Measurements from ENCODE around the gene SLC39A11.
"Not testable (repeated sequence)": the region's sequence is repeated elsewhere in the genome, so short reads cannot be mapped to it uniquely, and the experiment has no call there.

SLC39A11 gene

DNA sequence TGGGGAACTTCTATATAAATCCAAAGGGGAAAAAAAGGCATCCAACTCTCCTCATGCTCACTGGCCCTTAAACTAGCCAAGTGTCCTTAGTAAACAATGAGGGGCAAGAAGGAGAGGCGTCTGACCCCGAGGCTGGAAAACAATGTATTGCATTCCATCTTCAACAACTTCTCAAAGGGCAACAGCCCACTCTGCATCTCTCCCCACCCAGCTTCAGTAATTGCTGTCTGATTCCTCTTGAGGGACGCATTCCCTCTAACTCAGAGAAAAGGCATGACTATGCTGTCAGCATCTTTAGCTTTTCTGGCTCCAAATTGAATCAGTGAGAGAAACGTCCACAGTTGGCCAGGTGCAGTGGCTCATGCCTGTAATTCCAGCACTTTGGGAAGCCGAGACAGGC is 145.8 kb downstream of the SLC39A11 start:
- no peak overlapping the region for H3K27ac ChIP-seq (ENCODE audit: low read depth, low read length, severe bottlenecking)
- H3K4me1 ChIP-seq (ENCODE audit: control insufficient read depth, insufficient read depth, low read length, poor library complexity, severe bottlenecking): no peaks in the 10 kb centered on the region
- WGBS, 2 experiments (ENCODE audit: insufficient coverage in 2 of 2): 80 to 83% methylated on average over 5 of the region's 5 CpGs
- no peaks in the 10 kb centered on the region for H3K9me3 ChIP-seq (ENCODE audit: control insufficient read depth, low read length)
- H3K4me3 ChIP-seq (ENCODE audit: extremely low read depth, insufficient read depth, low read length, poor library complexity, severe bottlenecking): no peak overlapping the region
- no peaks in the 10 kb centered on the region for H3K36me3 ChIP-seq (ENCODE audit: control insufficient read depth, insufficient read depth, low read length)

DNA sequence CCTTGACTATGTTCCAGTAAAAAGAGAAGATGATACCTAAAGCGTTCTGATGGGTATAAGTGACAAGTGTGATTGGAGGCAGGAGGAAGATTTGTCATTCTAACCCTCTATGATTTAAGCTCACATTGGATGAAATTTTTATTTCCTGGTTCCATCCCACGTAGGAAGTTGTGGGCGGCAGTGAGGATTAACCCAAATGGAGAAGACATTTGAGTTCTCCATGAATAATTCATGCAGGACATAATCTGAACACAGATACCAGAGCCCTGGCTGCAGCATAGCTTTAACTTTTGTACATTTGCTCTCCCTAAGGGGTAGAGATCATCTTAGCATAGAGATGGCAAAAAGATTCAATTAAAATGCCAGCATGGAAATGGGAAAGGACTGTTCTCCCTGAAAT is 146.3 kb downstream of the SLC39A11 start:
- Histone ChIP-seq H3K27ac (ENCODE audit: low read depth, low read length, severe bottlenecking) (no peak overlapping the region), H3K4me1 (ENCODE audit: control insufficient read depth, insufficient read depth, low read length, poor library complexity, severe bottlenecking) (no peaks in the 10 kb centered on the region), H3K36me3 (ENCODE audit: control insufficient read depth, insufficient read depth, low read length) (no peaks in the 10 kb centered on the region), H3K9me3 (ENCODE audit: control insufficient read depth, low read length) (no peaks in the 10 kb centered on the region), H3K4me3 (ENCODE audit: extremely low read depth, insufficient read depth, low read length, poor library complexity, severe bottlenecking) (no peak overlapping the region)
- 90 to 100% methylated on average over 2 to 3 of the region's 3 CpGs for WGBS, 2 experiments (ENCODE audit: insufficient coverage in 2 of 2)

DNA sequence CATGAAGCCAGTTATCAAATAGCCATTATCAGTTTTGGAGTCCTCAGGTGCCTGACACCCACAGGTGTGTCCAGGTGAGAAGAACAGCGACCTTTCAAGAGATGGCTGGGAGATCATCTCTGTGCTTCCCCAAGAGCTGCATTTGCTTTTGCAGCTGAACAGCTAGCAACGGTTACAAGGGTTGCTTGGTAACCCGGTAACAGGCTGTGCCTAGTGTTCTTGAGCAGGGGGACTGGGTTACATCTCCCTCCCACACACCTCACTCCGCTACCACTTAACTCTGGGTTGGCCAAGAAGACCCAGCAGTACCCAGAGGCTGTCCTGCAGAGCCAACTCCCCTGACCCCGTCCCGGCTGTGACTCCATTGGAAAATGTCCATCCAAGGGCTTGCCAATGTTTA is 147.0 kb downstream of the SLC39A11 start:
- WGBS, 2 experiments (ENCODE audit: insufficient coverage in 2 of 2): 84 to 93% methylated on average over 5 to 6 of the region's 6 CpGs
- Histone ChIP-seq H3K9me3 (ENCODE audit: control insufficient read depth, low read length) (no peaks in the 10 kb centered on the region), H3K4me3 (ENCODE audit: extremely low read depth, insufficient read depth, low read length, poor library complexity, severe bottlenecking) (no peak overlapping the region), H3K27ac (ENCODE audit: low read depth, low read length, severe bottlenecking) (no peak overlapping the region), H3K4me1 (ENCODE audit: control insufficient read depth, insufficient read depth, low read length, poor library complexity, severe bottlenecking) (no peaks in the 10 kb centered on the region), H3K36me3 (ENCODE audit: control insufficient read depth, insufficient read depth, low read length) (no peaks in the 10 kb centered on the region)

DNA sequence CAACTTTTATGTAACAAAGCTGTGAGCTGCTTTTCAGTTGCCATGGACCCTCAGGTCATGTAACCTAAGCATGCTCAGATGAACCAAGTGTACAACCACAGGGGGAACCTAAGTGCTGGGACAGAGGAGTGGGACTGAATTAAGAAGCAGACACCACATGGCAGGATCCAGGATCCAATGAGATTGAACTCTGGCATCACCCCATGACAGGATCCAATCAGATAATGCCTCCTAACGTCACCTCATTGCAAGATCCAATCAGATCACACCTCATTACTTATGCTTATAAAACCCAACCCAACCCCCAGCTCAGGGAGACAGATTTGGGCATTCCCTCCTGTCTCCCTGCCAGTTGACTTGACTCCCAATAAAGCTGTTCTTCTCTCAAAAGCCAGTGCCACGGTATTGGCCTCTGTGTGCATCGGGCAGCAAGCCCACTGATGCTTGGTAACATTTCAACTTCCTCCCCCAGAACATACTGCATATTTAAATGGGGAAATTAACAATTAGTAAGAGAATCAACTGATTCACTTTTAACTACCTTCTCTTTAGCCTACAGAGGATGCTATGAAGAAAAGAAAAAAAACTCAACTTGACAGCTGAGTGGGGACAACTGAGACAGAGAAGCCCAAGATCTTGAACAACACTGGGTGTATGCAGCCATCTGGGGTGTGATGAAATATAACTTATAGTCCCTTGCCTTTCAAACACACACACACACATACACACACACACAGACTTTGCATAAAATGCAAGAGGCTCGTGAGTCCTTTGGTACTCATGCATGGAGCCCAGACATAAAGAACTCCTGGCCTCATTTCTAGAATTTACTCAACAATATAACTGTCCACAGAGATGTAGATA is 148.4 kb downstream of the SLC39A11 start:
- no peaks in the 10 kb centered on the region for H3K36me3 ChIP-seq (ENCODE audit: control insufficient read depth, insufficient read depth, low read length)
- no peaks in the 10 kb centered on the region for H3K4me1 ChIP-seq (ENCODE audit: control insufficient read depth, insufficient read depth, low read length, poor library complexity, severe bottlenecking)
- H3K27ac ChIP-seq (ENCODE audit: low read depth, low read length, severe bottlenecking): no peak overlapping the region
- no peak overlapping the region for H3K4me3 ChIP-seq (ENCODE audit: extremely low read depth, insufficient read depth, low read length, poor library complexity, severe bottlenecking)
- H3K9me3 ChIP-seq (ENCODE audit: control insufficient read depth, low read length): no peaks in the 10 kb centered on the region
- 97 to 100% methylated on average over 1 to 3 of the region's 4 CpGs for WGBS, 2 experiments (ENCODE audit: insufficient coverage in 2 of 2)

DNA sequence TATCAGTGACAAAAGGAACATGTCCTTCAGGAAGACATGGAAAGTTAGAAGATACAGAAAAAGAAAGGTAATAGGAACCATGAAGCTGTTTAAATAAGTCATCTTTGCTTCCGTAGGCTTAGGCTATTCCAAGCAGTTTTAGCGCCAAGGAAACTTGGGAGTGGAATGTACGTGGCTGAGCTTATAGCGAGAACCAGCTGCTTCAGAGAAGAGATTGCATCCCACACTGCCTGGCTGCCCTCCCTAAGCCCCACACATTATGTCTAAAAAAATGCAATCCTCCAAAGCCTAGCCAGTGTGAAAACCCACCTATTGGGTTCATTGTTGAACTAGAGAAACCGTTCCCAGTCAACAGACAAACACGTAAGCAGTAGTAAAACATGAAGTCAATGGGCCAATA is 149.9 kb downstream of the SLC39A11 start:
- H3K36me3 ChIP-seq (ENCODE audit: control insufficient read depth, insufficient read depth, low read length): no peaks in the 10 kb centered on the region
- WGBS, 2 experiments (ENCODE audit: insufficient coverage in 2 of 2): 91 to 96% methylated on average over 2 to 4 of the region's 6 CpGs
- H3K9me3 ChIP-seq (ENCODE audit: control insufficient read depth, low read length): no peaks in the 10 kb centered on the region
- H3K27ac ChIP-seq (ENCODE audit: low read depth, low read length, severe bottlenecking): no peak overlapping the region
- no peak overlapping the region for H3K4me3 ChIP-seq (ENCODE audit: extremely low read depth, insufficient read depth, low read length, poor library complexity, severe bottlenecking)
- H3K4me1 ChIP-seq (ENCODE audit: control insufficient read depth, insufficient read depth, low read length, poor library complexity, severe bottlenecking): no peaks in the 10 kb centered on the region

DNA sequence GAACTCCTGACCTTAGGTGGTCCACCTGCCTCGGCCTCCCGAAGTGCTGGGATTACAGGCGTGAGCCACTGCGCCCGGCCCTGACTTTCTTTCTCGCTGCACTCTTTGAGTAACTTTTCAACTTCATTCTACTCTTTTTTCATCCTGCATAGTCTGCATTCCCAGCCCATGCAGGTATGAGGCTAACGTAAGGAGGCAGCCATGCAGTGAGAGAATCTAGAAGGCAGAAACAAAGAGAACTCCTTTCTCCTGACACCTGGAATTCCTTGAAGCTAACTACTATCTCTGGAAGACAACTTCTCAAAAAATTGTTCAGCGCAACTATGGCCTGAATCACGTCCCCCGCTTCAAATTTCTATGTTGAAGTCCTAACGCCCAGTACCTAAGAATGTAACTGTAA is 152.0 kb downstream of the SLC39A11 start:
- no peaks in the 10 kb centered on the region for H3K4me1 ChIP-seq (ENCODE audit: control insufficient read depth, insufficient read depth, low read length, poor library complexity, severe bottlenecking)
- no peaks in the 10 kb centered on the region for H3K9me3 ChIP-seq (ENCODE audit: control insufficient read depth, low read length)
- H3K27ac ChIP-seq (ENCODE audit: low read depth, low read length, severe bottlenecking): no peak overlapping the region
- H3K36me3 ChIP-seq (ENCODE audit: control insufficient read depth, insufficient read depth, low read length): no peaks in the 10 kb centered on the region
- WGBS, 2 experiments (ENCODE audit: insufficient coverage in 2 of 2): 87 to 90% methylated on average over 10 of the region's 11 CpGs
- H3K4me3 ChIP-seq (ENCODE audit: extremely low read depth, insufficient read depth, low read length, poor library complexity, severe bottlenecking): no peak overlapping the region

DNA sequence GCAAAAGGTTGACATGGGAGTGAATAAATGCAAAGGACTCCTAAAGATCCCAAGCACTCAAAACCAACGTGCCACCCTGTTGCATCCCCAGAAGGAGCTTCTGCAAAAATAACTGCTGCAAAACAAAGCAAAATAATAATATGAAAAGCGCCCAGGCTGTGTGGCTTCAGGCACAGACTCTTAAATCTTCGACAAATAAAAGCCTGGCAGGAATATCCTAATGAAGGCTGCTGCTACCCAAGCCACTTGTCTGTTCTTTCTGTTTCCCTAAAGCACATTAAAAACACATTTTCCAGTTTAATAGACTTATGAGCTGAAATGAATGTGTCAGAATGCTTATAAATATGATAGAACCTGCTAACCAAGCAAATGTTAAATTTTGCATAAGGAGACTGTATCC is 154.0 kb downstream of the SLC39A11 start:
- Histone ChIP-seq H3K4me3 (ENCODE audit: extremely low read depth, insufficient read depth, low read length, poor library complexity, severe bottlenecking) (no peak overlapping the region), H3K9me3 (ENCODE audit: control insufficient read depth, low read length) (no peaks in the 10 kb centered on the region), H3K36me3 (ENCODE audit: control insufficient read depth, insufficient read depth, low read length) (no peaks in the 10 kb centered on the region), H3K4me1 (ENCODE audit: control insufficient read depth, insufficient read depth, low read length, poor library complexity, severe bottlenecking) (no peaks in the 10 kb centered on the region), H3K27ac (ENCODE audit: low read depth, low read length, severe bottlenecking) (no peak overlapping the region)
- WGBS, 2 experiments (ENCODE audit: insufficient coverage in 2 of 2): 81 to 90% methylated on average over 2 of the region's 3 CpGs

DNA sequence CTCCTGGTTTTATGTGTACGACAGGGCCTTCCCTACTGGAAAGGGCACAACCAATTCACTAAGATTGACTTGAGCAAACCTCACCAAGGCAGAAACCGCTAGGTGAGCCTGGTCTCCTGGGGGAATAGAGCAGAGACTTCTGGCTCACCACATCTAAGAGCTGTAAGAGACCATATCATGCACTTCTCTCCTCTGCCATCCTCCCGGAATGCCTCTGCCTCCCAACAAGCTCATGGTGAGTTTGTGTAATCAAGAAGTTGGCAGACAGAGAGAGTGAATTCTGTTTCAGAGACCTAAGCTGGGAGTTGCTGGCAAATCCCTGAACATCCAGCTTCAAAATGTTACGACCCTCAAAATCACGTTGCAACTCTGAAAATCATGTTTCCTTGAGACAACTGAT is 154.8 kb downstream of the SLC39A11 start:
- Histone ChIP-seq H3K36me3 (ENCODE audit: control insufficient read depth, insufficient read depth, low read length) (no peaks in the 10 kb centered on the region), H3K4me3 (ENCODE audit: extremely low read depth, insufficient read depth, low read length, poor library complexity, severe bottlenecking) (no peak overlapping the region), H3K4me1 (ENCODE audit: control insufficient read depth, insufficient read depth, low read length, poor library complexity, severe bottlenecking) (no peaks in the 10 kb centered on the region), H3K9me3 (ENCODE audit: control insufficient read depth, low read length) (no peaks in the 10 kb centered on the region), H3K27ac (ENCODE audit: low read depth, low read length, severe bottlenecking) (no peak overlapping the region)
- whole genome bisulfite sequencing, 2 experiments (ENCODE audit: insufficient coverage in 2 of 2): 87 to 95% methylated on average over 2 to 4 of the region's 5 CpGs

DNA sequence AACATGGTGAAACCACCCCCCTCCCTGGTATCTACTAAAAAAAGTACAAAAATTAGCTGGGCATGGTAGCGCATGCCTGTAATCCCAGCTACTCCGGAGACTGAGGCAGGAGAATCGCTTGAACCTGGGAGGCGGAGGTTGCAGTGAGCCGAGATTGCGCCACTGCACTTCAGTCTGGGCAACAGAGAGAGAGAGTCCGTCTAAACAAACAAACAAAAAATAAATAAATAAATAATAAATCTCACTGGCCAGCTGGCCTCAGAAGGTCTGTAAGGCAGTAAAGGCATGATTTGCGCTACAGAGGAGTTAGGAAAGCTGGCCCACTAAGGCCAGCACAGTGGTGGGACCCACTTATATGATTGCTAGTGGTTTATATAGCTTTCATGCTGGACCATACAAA is 155.2 kb downstream of the SLC39A11 start:
- 95 to 96% methylated on average over 5 of the region's 8 CpGs for WGBS, 2 experiments (ENCODE audit: insufficient coverage in 2 of 2)
- H3K27ac ChIP-seq (ENCODE audit: low read depth, low read length, severe bottlenecking); H3K9me3 ChIP-seq (ENCODE audit: control insufficient read depth, low read length); H3K4me1 ChIP-seq (ENCODE audit: control insufficient read depth, insufficient read depth, low read length, poor library complexity, severe bottlenecking); H3K4me3 ChIP-seq (ENCODE audit: extremely low read depth, insufficient read depth, low read length, poor library complexity, severe bottlenecking); H3K36me3 ChIP-seq (ENCODE audit: control insufficient read depth, insufficient read depth, low read length): not testable (repeated sequence)

DNA sequence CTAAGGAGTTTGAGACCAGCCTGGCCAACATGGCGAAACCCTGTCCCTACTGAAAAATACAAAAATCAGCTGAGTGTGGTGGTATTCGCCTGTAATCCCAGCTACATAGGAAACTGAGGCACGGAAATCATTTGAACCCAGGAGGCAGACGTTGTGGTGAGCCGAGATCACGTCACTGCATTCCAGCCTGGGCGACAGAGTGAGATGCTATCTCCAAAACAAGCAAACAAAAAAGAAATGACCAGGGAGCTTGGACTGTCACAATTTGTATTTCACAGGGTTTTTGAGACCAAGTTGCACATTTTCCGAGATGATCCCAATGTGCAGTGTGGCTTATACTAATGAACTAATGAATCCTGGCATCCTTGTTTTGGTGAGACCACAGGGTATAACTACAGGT is 156.5 kb downstream of the SLC39A11 start:
- Histone ChIP-seq H3K9me3 (ENCODE audit: control insufficient read depth, low read length) (no peaks in the 10 kb centered on the region), H3K36me3 (ENCODE audit: control insufficient read depth, insufficient read depth, low read length) (no peaks in the 10 kb centered on the region), H3K27ac (ENCODE audit: low read depth, low read length, severe bottlenecking) (no peak overlapping the region), H3K4me1 (ENCODE audit: control insufficient read depth, insufficient read depth, low read length, poor library complexity, severe bottlenecking) (no peaks in the 10 kb centered on the region), H3K4me3 (ENCODE audit: extremely low read depth, insufficient read depth, low read length, poor library complexity, severe bottlenecking) (no peak overlapping the region)
- 92 to 94% methylated on average over 8 of the region's 8 CpGs for WGBS, 2 experiments (ENCODE audit: insufficient coverage in 2 of 2)

DNA sequence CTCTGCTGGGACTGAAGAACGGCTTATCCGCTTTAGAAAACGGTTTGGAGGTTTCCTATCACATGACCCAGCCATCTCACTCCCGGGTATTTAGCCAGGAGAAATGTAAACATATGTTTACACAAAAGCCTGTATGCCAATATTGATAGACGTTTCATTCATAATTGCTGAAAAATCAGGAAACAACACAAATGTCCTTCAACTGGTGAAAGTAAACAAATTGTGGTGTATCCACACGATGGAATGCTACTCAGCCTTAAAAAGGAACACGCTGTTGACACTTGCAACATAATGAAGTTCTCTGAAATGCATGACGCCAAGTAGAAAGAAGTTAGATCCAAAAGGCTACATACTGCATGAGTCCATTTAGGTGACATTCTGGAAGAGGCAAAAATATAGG is 157.6 kb downstream of the SLC39A11 start:
- WGBS, 2 experiments (ENCODE audit: insufficient coverage in 2 of 2): 95 to 98% methylated on average over 4 to 8 of the region's 8 CpGs
- Histone ChIP-seq H3K9me3 (ENCODE audit: control insufficient read depth, low read length) (no peaks in the 10 kb centered on the region), H3K4me3 (ENCODE audit: extremely low read depth, insufficient read depth, low read length, poor library complexity, severe bottlenecking) (no peak overlapping the region), H3K36me3 (ENCODE audit: control insufficient read depth, insufficient read depth, low read length) (no peaks in the 10 kb centered on the region), H3K4me1 (ENCODE audit: control insufficient read depth, insufficient read depth, low read length, poor library complexity, severe bottlenecking) (no peaks in the 10 kb centered on the region), H3K27ac (ENCODE audit: low read depth, low read length, severe bottlenecking) (no peak overlapping the region)
